ENCODE results near the gene TMEFF1.

The TMEFF1 gene

DNA sequence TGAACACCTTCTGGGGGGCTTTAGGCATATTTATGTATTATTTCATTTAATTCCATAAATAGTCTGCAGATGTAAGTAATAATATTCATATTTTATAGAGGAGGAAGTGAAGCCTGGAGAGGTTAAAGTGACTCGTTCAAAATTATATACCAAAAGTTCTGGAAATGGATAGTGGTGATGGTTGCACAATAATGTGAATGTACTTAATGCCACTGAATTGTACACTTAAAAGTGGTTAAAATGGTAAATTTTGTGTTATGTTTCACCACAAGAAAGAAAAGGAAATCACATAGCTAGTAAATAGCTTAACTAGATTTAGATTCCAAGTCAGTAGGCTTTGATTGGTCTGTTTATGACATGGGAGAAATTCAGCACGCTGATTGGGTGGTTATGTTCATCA is 13.0 kb upstream of the TMEFF1 start:
- Histone ChIP-seq H3K4me1 (ENCODE audit: control insufficient read depth, low read length) (no peaks in the 10 kb centered on the region), H3K27ac (ENCODE audit: low read depth, low read length) (no peak overlapping the region), H3K9me3 (ENCODE audit: control insufficient read depth, insufficient read depth, low read length) (no peaks in the 10 kb centered on the region), H3K27me3 (ENCODE audit: control insufficient read depth, low read length) (no peaks in the 10 kb centered on the region), H3K36me3 (ENCODE audit: control insufficient read depth, low read length) (no peaks in the 10 kb centered on the region), H3K79me2 (ENCODE audit: control insufficient read depth, low read length) (no peaks in the 10 kb centered on the region), H3K4me3 (ENCODE audit: low read length) (no peak overlapping the region), H3K9me2 (replicated peaks; ENCODE audit: control insufficient read depth, low read length) (no peaks in the 10 kb centered on the region), H3K4me2 (ENCODE audit: low read length) (no peak overlapping the region), H4K20me1 (ENCODE audit: control insufficient read depth, insufficient read depth, low read depth, low read length) (no peaks in the 10 kb centered on the region), H3F3A (ENCODE audit: control insufficient read depth, insufficient read depth) (no peaks in the 10 kb centered on the region)
- TF ChIP-seq EZH2phosphoT487 (IDR thresholded peaks at IDR 0.05; ENCODE audit: borderline replicate concordance, low read length) = no peak
- TF ChIP-seq, protein P1, sequence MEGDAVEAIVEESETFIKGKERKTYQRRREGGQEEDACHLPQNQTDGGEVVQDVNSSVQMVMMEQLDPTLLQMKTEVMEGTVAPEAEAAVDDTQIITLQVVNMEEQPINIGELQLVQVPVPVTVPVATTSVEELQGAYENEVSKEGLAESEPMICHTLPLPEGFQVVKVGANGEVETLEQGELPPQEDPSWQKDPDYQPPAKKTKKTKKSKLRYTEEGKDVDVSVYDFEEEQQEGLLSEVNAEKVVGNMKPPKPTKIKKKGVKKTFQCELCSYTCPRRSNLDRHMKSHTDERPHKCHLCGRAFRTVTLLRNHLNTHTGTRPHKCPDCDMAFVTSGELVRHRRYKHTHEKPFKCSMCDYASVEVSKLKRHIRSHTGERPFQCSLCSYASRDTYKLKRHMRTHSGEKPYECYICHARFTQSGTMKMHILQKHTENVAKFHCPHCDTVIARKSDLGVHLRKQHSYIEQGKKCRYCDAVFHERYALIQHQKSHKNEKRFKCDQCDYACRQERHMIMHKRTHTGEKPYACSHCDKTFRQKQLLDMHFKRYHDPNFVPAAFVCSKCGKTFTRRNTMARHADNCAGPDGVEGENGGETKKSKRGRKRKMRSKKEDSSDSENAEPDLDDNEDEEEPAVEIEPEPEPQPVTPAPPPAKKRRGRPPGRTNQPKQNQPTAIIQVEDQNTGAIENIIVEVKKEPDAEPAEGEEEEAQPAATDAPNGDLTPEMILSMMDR (IDR thresholded peaks at IDR 0.05; ENCODE audit: low read depth, low read length, poor library complexity, severe bottlenecking) = no peak

DNA sequence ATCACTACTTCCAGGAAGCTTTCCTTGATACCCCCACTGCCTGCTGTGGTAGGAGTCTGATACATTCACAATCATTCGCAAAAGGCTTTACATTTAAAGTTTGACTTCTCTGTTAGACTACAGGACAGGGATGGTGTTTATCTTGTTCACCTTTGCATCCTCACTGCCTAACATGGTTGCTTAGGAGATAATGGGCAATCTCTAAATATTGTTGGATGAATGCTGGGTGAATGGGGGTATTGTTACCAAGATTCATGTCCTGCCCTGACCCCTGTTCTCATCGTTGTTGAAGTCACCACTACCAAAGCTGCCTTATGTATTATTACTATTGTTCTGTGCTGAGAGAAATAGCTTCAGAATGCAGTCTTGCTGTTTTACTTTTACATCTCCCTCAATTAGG is 7.7 kb upstream of the TMEFF1 start:
- Histone ChIP-seq H3K4me1 (ENCODE audit: control insufficient read depth, low read length) (no peaks in the 10 kb centered on the region), H3K9me3 (ENCODE audit: control insufficient read depth, insufficient read depth, low read length) (no peaks in the 10 kb centered on the region), H3F3A (ENCODE audit: control insufficient read depth, insufficient read depth) (no peaks in the 10 kb centered on the region), H3K79me2 (ENCODE audit: control insufficient read depth, low read length) (no peaks in the 10 kb centered on the region), H3K36me3 (ENCODE audit: control insufficient read depth, low read length) (no peaks in the 10 kb centered on the region), H3K4me3 (ENCODE audit: low read length) (no peak overlapping the region), H3K4me2 (ENCODE audit: low read length) (no peak overlapping the region), H3K27me3 (ENCODE audit: control insufficient read depth, low read length) (peaks cover 2% of the 10 kb centered on the region), H3K27ac (ENCODE audit: low read depth, low read length) (no peak overlapping the region), H4K20me1 (ENCODE audit: control insufficient read depth, insufficient read depth, low read depth, low read length) (no peaks in the 10 kb centered on the region), H3K9me2 (replicated peaks; ENCODE audit: control insufficient read depth, low read length) (no peaks in the 10 kb centered on the region)
- TF ChIP-seq, protein P1 (IDR thresholded peaks at IDR 0.05; ENCODE audit: low read depth, low read length, poor library complexity, severe bottlenecking) = no peak
- TF ChIP-seq EZH2phosphoT487 (IDR thresholded peaks at IDR 0.05; ENCODE audit: borderline replicate concordance, low read length) = no peak

DNA sequence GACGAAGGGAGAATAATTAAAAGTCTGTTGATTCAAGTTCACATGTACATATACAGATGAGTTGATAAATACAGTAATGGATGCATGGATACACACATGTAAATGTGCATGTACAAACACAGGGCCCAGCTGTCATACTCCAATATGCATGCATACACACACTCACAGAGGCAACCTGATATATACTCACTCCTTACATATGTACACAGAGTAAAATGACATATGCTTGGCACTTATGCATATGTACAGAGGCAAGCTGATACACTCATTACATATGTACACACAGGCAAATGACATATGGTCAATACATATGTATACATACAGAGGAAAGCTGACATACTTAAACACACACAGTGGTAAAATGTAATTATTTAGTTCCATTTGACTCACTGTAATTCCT is 7.2 kb upstream of the TMEFF1 start:
- Histone ChIP-seq H3K36me3 (ENCODE audit: control insufficient read depth, low read length) (no peaks in the 10 kb centered on the region), H3F3A (ENCODE audit: control insufficient read depth, insufficient read depth) (no peaks in the 10 kb centered on the region), H4K20me1 (ENCODE audit: control insufficient read depth, insufficient read depth, low read depth, low read length) (no peaks in the 10 kb centered on the region), H3K4me3 (ENCODE audit: low read length) (no peak overlapping the region), H3K27ac (ENCODE audit: low read depth, low read length) (no peak overlapping the region), H3K4me2 (ENCODE audit: low read length) (no peak overlapping the region), H3K27me3 (ENCODE audit: control insufficient read depth, low read length) (peaks cover 2% of the 10 kb centered on the region), H3K9me2 (replicated peaks; ENCODE audit: control insufficient read depth, low read length) (no peaks in the 10 kb centered on the region), H3K4me1 (ENCODE audit: control insufficient read depth, low read length) (no peaks in the 10 kb centered on the region), H3K9me3 (ENCODE audit: control insufficient read depth, insufficient read depth, low read length) (no peaks in the 10 kb centered on the region), H3K79me2 (ENCODE audit: control insufficient read depth, low read length) (no peaks in the 10 kb centered on the region)
- TF ChIP-seq, protein P1 (IDR thresholded peaks at IDR 0.05; ENCODE audit: low read depth, low read length, poor library complexity, severe bottlenecking) = no peak
- no peak for TF ChIP-seq EZH2phosphoT487 (IDR thresholded peaks at IDR 0.05; ENCODE audit: borderline replicate concordance, low read length)
